Left lobe of liver (tissue), 2 donors: ENCODE results near the gene PAH. TPM values are rescaled to one million over a fixed set of nuclear protein-coding genes. Genes with fewer than 3 reads are reported as not detected.
"Not testable (repeated sequence)": the region's sequence is repeated elsewhere in the genome, so short reads cannot be mapped to it uniquely, and the experiment has no call there.

Experiments
- ATAC-seq: fragments of 200-7000 bp; cut with Tn5 transposase; one replicate; pipeline ENCODE4 v1.9.1; 2020; ENCODE audit warnings: mild to moderate bottlenecking, moderate library complexity
- DNase-seq: peaks from one replicate; pipeline ENCODE4 v3.0.0-alpha.2; 2020; ENCODE audit warnings: low spot score
- total RNA-seq: library from RNA; stranded (reverse); gene quantifications from one replicate; pipeline ENCODE4 v1.2.1, GENCODE V29; 2021
- donor health status: DM: no; HTN: no; CAD: no; lungs with moderate emphysema.
- donor health status: DM: no; HTN: yes; CAD: no.

The PAH gene
- total RNA-seq, 1 donor from 2014 or later = 1,162 TPM

DNA sequence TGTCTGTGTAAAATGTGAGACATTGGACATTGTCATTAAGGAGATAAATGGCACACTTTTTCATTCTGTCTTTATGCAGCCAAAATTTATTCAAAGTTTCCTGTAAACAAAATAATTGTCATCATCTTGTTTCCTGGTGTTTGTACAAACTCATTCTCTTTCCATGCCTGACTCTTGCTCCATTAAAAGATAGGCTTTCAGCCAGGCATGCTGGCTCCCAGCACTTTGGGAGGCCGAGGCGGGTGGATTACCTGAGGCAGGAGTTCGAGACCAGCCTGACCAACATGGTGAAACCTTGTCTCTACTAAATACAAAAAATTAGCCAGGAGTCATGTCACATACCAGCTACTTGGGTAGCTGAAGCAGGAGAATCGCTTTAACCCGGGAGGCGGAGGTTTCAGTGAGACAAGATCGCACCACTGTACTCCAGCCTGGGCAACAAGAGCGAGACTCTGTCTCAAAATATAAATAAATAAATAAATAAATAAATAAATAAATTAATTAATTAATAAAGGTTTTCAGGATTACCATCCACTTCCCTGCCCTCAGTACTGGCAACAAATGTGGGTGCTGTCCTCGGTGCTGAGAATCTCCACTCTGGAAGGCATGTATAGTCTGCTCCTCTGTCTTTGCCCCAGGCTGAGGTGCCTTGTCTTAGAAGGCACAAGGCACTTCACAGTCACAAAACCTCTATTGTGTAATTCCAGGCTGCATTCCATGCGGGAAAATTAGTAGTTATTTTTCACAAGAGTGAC is 83.2 kb downstream of the PAH start:
- ATAC-seq (peak; percentile 83), DNase-seq (peak; percentile 62)

- not testable (repeated sequence) for ATAC-seq, DNase-seq
Observed at GRCh38 chr12:102832826-102833225, 84.2 kb downstream of the PAH start.

DNA sequence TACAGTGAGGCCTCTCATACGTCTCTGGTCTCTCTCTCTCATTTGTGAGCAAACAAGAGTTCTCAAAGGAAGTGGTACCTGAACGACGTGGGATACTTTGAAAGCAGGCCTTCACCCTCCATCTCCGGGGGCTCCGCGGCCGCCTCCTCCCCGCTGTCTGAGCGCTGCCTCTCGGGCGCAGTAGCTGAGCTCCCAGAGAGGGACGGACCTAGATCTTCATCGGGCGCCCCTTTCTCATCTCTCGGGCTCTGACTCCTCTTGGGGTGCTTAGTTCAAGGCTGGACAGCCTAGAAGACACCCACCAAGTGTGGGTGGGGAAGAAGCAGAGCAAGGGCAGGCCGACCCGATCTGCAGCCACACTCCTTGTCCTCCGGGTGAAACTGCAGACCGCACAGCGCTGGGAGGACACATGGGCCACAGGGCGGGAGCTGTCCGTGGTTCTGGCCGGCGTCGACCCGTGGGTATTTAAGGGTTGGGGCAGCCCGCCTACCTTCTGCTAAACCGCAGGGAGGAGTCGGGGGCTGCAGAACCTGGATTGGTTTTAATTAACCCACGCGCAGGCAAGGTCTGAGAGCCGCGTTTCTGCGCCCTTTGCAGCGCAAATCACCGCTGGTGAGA is 92.7 kb downstream of the PAH start:
- DNase-seq = no peak
- peak; percentile 97 for ATAC-seq

GRCh38 chr12:102821149-102821548 is 95.9 kb downstream of the PAH start:
- ATAC-seq = no peak
- DNase-seq = no peak

- no peak for DNase-seq
Observed at GRCh38 chr12:102816816-102817434, 100.1 kb downstream of the PAH start.

GRCh38 chr12:102814691-102815367 is 102.2 kb downstream of the PAH start:
- ATAC-seq (no peak), DNase-seq (no peak)

More at GRCh38 chr12:102816816-102817434, 100.1 kb downstream of the PAH start:
- ATAC-seq = peak; percentile 96

DNA sequence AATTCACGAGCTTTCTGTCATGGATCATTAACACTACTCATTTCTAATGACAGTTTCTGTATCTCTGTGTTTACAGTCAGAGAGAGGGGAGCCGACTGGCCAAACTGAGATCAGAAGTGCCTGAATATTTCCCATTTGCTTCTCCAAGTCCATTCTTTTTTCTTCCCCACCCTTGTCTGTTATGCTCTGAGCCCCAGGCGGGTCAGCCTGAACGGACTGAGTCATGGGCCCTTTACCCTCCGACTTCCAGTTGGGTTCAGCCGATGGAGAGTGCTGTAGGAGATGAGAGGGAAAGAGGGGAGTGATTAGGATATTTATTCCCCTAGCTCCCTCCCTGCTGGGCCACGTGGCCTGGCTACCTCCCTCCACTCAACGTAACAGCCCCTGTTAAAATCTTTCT is 104.7 kb downstream of the PAH start:
- DNase-seq (no peak), ATAC-seq (no peak)

GRCh38 chr12:102811110-102811737 is 105.8 kb downstream of the PAH start:
- ATAC-seq = no peak
- DNase-seq = no peak

DNA sequence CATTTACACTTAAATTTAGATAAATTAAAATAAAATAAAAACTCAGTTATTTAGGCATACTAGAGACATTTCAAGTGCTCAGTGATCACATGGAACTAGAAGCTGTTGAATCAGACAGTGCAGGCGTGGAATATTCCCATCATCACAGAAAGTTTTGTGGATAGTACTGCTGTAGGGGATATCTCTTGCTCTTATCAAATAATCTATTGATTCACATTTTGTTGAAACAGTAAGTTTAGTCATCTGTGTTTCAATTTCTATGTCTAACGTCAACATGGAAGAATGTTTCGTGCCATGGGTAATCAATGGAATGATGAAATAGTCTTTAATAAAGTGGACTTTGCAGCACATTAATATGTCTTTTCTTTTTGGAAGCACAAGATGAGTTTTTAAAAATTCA is 108.6 kb downstream of the PAH start:
- ATAC-seq (peak; percentile 19), DNase-seq (no peak)

DNA sequence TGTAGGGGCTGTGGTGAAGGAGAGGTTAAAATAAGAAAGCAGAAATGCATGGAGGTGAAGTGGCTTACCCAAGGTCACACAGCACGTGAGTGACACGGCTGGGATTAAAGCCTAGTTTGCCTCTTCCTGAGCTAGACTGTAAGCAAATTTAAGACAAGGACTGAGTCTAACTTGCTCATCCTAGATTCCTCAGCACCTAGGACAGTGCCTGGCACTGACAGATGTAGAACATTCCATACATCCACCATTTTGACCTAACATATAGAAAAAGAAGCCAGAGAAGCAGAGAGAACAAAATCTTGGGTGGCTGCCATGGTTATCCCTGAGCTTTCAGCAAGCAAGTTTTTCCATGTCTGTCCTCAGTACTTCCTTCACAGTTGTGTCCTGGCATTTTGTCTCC is 110.5 kb downstream of the PAH start:
- DNase-seq = no peak
- no peak for ATAC-seq

DNA sequence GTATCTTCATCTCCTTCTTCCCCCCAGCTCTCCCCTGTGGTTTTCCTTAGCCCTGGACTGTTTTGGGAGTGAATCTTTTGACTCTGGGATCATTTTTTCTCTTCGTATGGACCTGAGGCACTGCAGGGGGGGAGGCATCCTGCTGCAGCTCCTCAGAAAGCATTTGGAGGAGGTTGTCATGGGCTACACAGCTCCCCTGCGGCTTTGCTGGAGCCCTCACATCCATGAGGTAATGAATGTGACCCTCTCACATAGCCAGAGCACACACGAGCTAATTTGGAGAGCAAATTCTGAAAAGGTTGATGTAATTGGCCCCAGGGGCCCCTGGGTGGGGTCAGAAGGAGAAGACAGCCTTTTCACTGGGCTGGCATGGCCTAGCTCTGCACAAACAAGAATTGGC is 110.9 kb downstream of the PAH start:
- DNase-seq (no peak), ATAC-seq (no peak)

- no peak for ATAC-seq
Observed at GRCh38 chr12:102800565-102800964, 116.5 kb downstream of the PAH start.

DNA sequence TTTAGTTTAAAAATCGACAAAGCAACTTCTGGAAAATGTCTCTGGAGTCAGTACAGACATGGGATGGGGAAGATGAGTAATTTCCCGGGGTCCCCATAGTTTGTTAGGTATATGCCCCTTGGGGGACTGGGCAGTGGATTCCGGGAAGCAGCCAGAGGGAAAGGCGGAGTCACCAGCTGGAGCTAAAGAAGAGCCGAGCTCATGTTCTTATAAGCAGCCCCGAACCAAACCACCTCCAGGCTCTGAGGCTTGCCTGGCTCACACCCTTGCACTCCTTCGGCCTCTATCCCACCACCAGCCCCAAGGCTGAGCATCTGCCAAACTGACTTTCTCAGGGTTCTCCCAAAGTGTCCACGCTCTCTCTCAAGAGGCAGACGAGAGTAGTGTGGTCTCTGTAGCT is 117.8 kb downstream of the PAH start:
- DNase-seq (no peak), ATAC-seq (no peak)

More at GRCh38 chr12:102800565-102800964, 116.5 kb downstream of the PAH start:
- no peak for DNase-seq

- no peak for DNase-seq
- ATAC-seq = no peak
Observed at GRCh38 chr12:102797528-102797927, 119.5 kb downstream of the PAH start.

DNA sequence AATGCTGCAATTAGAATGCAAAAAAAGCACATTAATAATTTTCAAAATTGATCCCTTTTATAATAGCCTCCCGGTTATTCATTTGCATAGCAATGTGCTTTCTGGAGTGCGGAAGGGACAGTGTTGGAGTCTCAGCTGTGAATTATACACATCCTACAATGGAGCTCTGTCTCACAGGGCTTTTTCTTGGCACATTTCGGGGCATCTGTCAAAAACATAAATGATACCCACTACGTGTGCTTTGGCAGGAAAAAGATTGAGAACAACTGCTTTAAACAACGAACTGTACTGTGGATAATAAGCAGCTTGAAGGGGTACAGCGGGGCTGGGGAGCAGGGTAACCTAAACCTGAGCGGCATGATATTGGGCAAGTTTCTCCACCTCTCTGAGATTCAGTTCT is 123.1 kb downstream of the PAH start:
- ATAC-seq = no peak
- no peak for DNase-seq

Other genes starting within 250 kb of the PAH start
- not detected for gene ASCL1, start 40.4 kb upstream of the PAH start, total RNA-seq